ENCODE results near the gene FGGY. TPM values are rescaled to one million over a fixed set of nuclear protein-coding genes. Genes with fewer than 3 reads are reported as not detected.

FGGY gene
- total RNA-seq, 4 donors from 2014 or later: 12.4 to 17.5 (median 16.1) TPM

DNA sequence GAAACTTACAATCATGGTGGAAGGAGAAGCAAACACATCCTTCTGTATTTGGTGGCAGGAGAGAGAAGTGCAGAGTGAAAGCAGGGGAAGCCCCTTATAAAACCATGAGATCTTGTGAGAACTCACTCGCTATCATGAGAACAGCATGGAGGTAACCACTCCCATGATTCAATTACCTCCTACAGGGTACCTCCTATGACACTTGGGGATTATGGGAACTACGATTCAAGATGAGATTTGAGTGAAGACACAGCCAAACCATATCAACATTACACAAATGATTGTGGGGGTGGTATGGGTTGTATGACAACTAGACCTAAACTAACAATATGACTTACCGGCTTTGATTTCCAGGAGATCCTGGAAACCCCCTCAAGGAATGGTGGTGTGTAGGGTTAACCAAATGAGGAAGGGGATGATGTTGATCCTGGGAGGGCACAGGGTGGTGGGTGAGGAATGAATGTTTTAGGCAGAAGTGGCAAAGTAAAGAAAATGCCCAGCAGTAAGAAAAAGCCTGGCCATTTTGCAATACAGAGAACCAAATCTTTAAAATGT, 80.5 kb downstream of the FGGY start:
- 93% methylated on average over 3 of the region's 3 CpGs for WGBS
- Histone ChIP-seq H3K36me3 (no peaks in the 10 kb centered on the region), H3K9me3 (no peaks in the 10 kb centered on the region), H3K27ac (no peak overlapping the region), H3K27me3 (no peaks in the 10 kb centered on the region), H3K4me3 (no peak overlapping the region), H3K4me1 (no peaks in the 10 kb centered on the region)
- TF ChIP-seq POLR2AphosphoS5 (IDR thresholded peaks at IDR 0.05): no peak
- TF ChIP-seq, protein P1, sequence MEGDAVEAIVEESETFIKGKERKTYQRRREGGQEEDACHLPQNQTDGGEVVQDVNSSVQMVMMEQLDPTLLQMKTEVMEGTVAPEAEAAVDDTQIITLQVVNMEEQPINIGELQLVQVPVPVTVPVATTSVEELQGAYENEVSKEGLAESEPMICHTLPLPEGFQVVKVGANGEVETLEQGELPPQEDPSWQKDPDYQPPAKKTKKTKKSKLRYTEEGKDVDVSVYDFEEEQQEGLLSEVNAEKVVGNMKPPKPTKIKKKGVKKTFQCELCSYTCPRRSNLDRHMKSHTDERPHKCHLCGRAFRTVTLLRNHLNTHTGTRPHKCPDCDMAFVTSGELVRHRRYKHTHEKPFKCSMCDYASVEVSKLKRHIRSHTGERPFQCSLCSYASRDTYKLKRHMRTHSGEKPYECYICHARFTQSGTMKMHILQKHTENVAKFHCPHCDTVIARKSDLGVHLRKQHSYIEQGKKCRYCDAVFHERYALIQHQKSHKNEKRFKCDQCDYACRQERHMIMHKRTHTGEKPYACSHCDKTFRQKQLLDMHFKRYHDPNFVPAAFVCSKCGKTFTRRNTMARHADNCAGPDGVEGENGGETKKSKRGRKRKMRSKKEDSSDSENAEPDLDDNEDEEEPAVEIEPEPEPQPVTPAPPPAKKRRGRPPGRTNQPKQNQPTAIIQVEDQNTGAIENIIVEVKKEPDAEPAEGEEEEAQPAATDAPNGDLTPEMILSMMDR (IDR thresholded peaks at IDR 0.05): no peak
- no peak for TF ChIP-seq POLR2A (IDR thresholded peaks at IDR 0.05)
- TF ChIP-seq EP300 (IDR thresholded peaks at IDR 0.05): no peak
- DNase-seq (ENCODE audit: low spot score in 2 of 2): no peak

DNA sequence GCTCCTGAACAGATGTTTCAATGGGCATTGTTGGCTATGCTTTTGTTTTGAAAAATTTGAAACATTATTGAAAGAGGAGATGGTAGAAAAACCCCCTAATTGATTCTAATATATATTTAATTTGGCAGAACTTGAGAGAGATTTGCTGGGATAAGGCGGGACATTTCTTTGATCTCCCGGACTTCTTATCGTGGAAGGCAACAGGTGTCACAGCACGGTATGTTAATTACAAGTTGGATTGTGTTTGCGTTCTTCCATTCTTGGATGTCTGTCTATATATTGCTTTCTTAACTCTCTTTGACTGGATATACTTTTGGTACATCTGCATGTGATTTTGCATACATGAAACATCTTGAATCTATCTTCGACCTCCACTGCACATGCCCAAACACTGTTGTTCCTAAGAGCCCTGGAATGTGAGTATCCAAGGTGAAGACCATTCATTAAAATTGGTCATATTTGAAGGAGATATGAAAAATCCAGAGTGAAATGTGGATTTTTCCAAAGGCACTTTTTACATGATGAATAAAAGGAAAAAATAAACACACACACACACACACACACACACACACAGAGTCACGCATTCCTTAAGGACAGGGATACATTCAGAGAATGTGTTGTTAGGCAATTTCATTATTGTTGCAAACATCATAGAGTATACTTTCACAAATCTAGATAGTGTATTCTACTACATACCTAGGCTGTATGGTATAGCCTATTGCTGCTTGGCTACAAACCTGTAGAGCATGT, 81.9 kb downstream of the FGGY start:
- H3K4me1 ChIP-seq: no peaks in the 10 kb centered on the region
- H3K27ac ChIP-seq: no peak overlapping the region
- H3K9me3 ChIP-seq: no peaks in the 10 kb centered on the region
- H3K4me3 ChIP-seq: no peak overlapping the region
- no peaks in the 10 kb centered on the region for H3K36me3 ChIP-seq
- H3K27me3 ChIP-seq: no peaks in the 10 kb centered on the region
- no peak for DNase-seq (ENCODE audit: low spot score in 2 of 2)
- TF ChIP-seq POLR2A (IDR thresholded peaks at IDR 0.05): no peak
- no peak for TF ChIP-seq EP300 (IDR thresholded peaks at IDR 0.05)
- no peak for TF ChIP-seq POLR2AphosphoS5 (IDR thresholded peaks at IDR 0.05)
- TF ChIP-seq, protein P1 (IDR thresholded peaks at IDR 0.05): no peak
- whole genome bisulfite sequencing: 63% methylated on average over 7 of the region's 7 CpGs

DNA sequence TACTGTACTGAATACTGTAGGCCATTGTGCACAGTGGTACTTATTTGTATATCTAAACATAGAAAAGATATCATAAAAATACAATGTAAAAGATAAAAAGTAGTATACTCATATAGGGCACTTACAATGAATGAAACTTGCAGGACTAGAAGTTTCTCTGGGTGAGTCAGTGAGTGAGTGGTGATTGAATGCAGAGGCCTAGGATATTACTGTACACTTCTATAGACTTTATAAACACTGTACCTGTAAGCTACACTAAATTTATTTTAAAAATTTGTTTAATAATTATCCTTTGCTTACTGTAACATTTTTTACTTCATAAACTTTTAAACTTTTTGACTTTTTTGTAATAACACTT, 82.5 kb downstream of the FGGY start:
- no peak for TF ChIP-seq EP300 (IDR thresholded peaks at IDR 0.05)
- TF ChIP-seq POLR2AphosphoS5 (IDR thresholded peaks at IDR 0.05): no peak
- TF ChIP-seq, protein P1 (IDR thresholded peaks at IDR 0.05): no peak
- TF ChIP-seq POLR2A (IDR thresholded peaks at IDR 0.05): no peak
- H3K27me3 ChIP-seq: no peaks in the 10 kb centered on the region
- H3K36me3 ChIP-seq: no peaks in the 10 kb centered on the region
- H3K9me3 ChIP-seq: no peaks in the 10 kb centered on the region
- no peak overlapping the region for H3K4me3 ChIP-seq
- H3K27ac ChIP-seq: no peak overlapping the region
- H3K4me1 ChIP-seq: no peaks in the 10 kb centered on the region
- no peak for DNase-seq (ENCODE audit: low spot score in 2 of 2)

DNA sequence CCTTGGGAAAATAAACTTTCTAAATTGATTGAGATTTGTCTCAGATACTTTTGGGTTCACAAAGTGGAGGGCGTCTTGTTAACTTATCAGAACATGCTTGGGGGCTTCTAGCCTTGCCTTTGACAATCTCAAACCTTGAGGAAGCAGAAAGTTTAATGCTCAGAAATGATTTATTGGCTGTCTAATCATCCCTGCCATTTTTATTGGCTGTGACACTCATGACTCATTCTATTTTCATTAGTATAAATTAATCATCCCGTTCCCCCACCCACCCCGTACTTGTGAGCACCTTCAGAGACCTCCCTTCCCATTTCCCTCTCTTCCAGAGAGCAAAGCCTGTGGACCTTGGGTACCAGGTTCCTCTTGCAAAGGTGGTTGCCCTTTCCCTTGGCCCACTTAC, 87.1 kb downstream of the FGGY start:
- no peaks in the 10 kb centered on the region for H3K4me1 ChIP-seq
- DNase-seq (ENCODE audit: low spot score in 2 of 2): no peak
- H3K36me3 ChIP-seq: no peaks in the 10 kb centered on the region
- TF ChIP-seq POLR2AphosphoS5 (IDR thresholded peaks at IDR 0.05) (no peak), EP300 (IDR thresholded peaks at IDR 0.05) (no peak), POLR2A (IDR thresholded peaks at IDR 0.05) (no peak)
- TF ChIP-seq, protein P1 (IDR thresholded peaks at IDR 0.05): no peak
- no peak overlapping the region for H3K4me3 ChIP-seq
- no peaks in the 10 kb centered on the region for H3K9me3 ChIP-seq
- 55% methylated on average over 3 of the region's 3 CpGs for WGBS
- no peak overlapping the region for H3K27ac ChIP-seq
- H3K27me3 ChIP-seq: no peaks in the 10 kb centered on the region

DNA sequence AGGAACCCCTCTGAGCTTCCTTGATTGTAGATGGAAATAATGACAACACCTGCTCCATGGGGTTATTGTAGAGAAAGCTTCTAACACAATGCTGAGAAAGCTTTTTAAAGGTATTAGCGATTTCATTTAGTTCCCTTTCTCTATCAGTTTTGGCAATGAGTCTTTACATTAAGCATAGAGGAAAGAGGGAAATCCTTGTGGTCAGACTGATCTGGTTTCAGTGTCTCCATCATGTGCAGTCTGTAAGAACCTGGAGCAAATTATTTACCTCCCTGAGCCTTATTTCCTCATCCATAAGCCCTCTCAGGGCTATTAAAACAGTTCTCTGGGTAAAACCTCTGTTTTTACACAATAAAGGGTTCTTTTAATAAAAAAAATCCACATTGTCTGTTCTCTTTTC, 87.5 kb downstream of the FGGY start:
- H3K9me3 ChIP-seq: no peaks in the 10 kb centered on the region
- no peaks in the 10 kb centered on the region for H3K27me3 ChIP-seq
- H3K4me3 ChIP-seq: no peak overlapping the region
- no peak overlapping the region for H3K27ac ChIP-seq
- H3K36me3 ChIP-seq: no peaks in the 10 kb centered on the region
- no peak for DNase-seq (ENCODE audit: low spot score in 2 of 2)
- no peaks in the 10 kb centered on the region for H3K4me1 ChIP-seq
- TF ChIP-seq POLR2A (IDR thresholded peaks at IDR 0.05) (no peak), POLR2AphosphoS5 (IDR thresholded peaks at IDR 0.05) (no peak), EP300 (IDR thresholded peaks at IDR 0.05) (no peak)
- TF ChIP-seq, protein P1 (IDR thresholded peaks at IDR 0.05): no peak
- WGBS: 72% methylated on average over 1 of the region's 1 CpG
